HEK293T (cell line): Measurements from ENCODE around the gene TCTN3.
A peak's percentile ranks its signal among the peaks of the same experiment; 100 is the strongest.

Experiments used
- ARNT ChIP-seq: fragments of 450-650 bp; IDR thresholded peaks from 2 replicates; pipeline ENCODE4 v1.6.1; 2017; ENCODE audit warnings: mild to moderate bottlenecking
- BHLHE40 ChIP-seq: fragments of 450-650 bp; IDR thresholded peaks from 2 replicates; pipeline ENCODE4 v1.6.1; 2016; ENCODE audit warnings: mild to moderate bottlenecking, moderate library complexity, borderline replicate concordance
- ELF4 ChIP-seq: fragments of 450-650 bp; IDR thresholded peaks from 2 replicates; pipeline ENCODE4 v1.6.1; 2017; ENCODE audit warnings: antibody characterized with exemption
- FOXK2 ChIP-seq: fragments of 450-650 bp; IDR thresholded peaks from 2 replicates; pipeline ENCODE4 v1.6.1; 2016; ENCODE audit warnings: mild to moderate bottlenecking
- FOXM1 ChIP-seq: fragments of 450-650 bp; IDR thresholded peaks from 2 replicates; pipeline ENCODE4 v1.6.1; 2017; ENCODE audit warnings: mild to moderate bottlenecking, borderline replicate concordance
- HDGF ChIP-seq: fragments of 450-650 bp; IDR thresholded peaks from 2 replicates; pipeline ENCODE4 v1.6.1; 2017; ENCODE audit warnings: antibody characterized with exemption, borderline replicate concordance
- L3MBTL2 ChIP-seq: fragments of 450-650 bp; conservative IDR thresholded peaks from 2 replicates; pipeline ENCODE4 v1.6.1; 2016; ENCODE audit warnings: mild to moderate bottlenecking
- SP1 ChIP-seq: fragments of 450-650 bp; IDR thresholded peaks from 2 replicates; pipeline ENCODE4 v1.6.1; 2017
- TARDBP ChIP-seq: fragments of 450-650 bp; IDR thresholded peaks from 2 replicates; pipeline ENCODE4 v1.6.1; 2016
- ZNF384 ChIP-seq: fragments of 450-650 bp; IDR thresholded peaks from 2 replicates; pipeline ENCODE4 v1.6.1; 2016

DNA sequence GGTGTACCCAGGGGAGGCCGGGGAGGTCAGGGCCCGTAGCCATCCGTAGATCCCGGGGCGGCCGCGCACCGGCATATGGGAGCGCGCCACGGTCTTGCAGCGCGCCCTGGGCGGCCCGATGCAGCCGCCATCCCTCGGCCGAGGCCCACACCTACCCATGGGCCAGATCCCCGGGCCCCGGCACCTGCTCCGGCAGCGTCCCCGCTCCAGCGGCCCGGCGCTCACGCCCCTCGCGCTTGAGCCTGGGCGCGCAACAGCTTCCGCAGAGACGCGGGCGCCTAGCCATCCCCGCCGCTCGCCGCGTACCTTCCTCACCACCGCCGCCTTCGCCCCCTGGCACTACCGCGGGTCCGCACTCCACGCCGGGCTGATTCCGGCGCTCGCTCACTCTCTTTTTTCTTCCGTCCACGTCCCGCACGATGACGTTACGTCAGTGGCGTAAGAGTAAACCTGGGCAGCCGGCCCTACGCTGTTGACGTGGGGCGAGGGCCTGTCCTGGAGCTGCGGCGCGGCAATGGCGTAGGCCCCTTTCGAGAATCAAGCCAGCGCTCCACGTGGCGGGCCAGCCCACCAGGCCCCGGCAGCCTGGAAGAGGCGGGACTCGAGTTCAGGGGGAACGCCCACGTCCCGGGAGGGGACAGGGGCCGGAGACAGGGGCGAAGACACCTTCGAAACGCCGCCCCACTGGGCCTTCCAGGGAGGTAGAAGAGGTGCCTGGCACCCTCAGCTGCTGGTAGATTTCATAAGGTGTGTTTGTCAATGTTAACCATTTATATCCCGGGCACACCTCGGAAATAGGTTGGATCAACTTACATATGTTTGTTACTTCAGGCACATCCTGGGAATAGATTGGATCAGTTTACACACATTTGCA, 37.2 kb downstream of the TCTN3 start, which contains the start of gene ALDH18A1:
- TF ChIP-seq BHLHE40 (no peak), FOXM1 (no peak), ARNT (no peak), FOXK2 (no peak), ZNF384 (no peak), TARDBP (no peak), SP1 (no peak), ELF4 (no peak), L3MBTL2 (peak; percentile 85), HDGF (no peak)
